Karpas-422 (cell line): ENCODE data around the gene ALOXE3. TPM values are rescaled to one million over a fixed set of nuclear protein-coding genes. Genes with fewer than 3 reads are reported as not detected.

Experiments used
- DNase-seq: peaks from one replicate; pipeline ENCODE4 v3.0.0-alpha.2; 2015
- H2AFZ ChIP-seq: fragments of 200-600 bp; sonication (generic); 2 replicates; pipeline ENCODE4 v1.6.1; 2014; ENCODE audit warnings: antibody characterized with exemption, low read length, mixed read lengths
- H3K27ac ChIP-seq: fragments of 200-600 bp; sonication (generic); 2 replicates; pipeline ENCODE4 v1.5.1; 2014; ENCODE audit warnings: mild to moderate bottlenecking, low read length, moderate library complexity
- H3K27me3 ChIP-seq: fragments of 200-600 bp; sonication (generic); 2 replicates; pipeline ENCODE4 v1.6.1; 2014; ENCODE audit warnings: low read length, mixed read lengths
- H3K36me3 ChIP-seq: fragments of 200-600 bp; sonication (generic); 2 replicates; pipeline ENCODE4 v1.6.1; 2014; ENCODE audit warnings: low read length, mixed read lengths; ENCODE audit not compliant: insufficient read depth
- H3K4me1 ChIP-seq: fragments of 200-600 bp; sonication (generic); 2 replicates; pipeline ENCODE4 v1.6.1; 2014; ENCODE audit warnings: mild to moderate bottlenecking, low read length, mixed read lengths
- H3K4me2 ChIP-seq: fragments of 200-600 bp; sonication (generic); 2 replicates; pipeline ENCODE4 v1.6.1; 2014; ENCODE audit warnings: low read length, low read depth, mild to moderate bottlenecking; ENCODE audit not compliant: poor library complexity, severe bottlenecking
- H3K4me3 ChIP-seq: fragments of 200-600 bp; sonication (generic); 2 replicates; pipeline ENCODE4 v1.5.1; 2014; ENCODE audit warnings: mild to moderate bottlenecking, antibody characterized with exemption, low read length, mixed read lengths
- H3K79me2 ChIP-seq: fragments of 200-600 bp; sonication (generic); 2 replicates; pipeline ENCODE4 v1.6.1; 2014; ENCODE audit warnings: mild to moderate bottlenecking, low read length, mixed read lengths
- H3K9ac ChIP-seq: fragments of 200-600 bp; sonication (generic); 2 replicates; pipeline ENCODE4 v1.6.0; 2014; ENCODE audit warnings: low read length
- H3K9me2 ChIP-seq: fragments of 200-600 bp; sonication (generic), shearing (Covaris generic); replicated peaks from 2 replicates; pipeline ENCODE4 v1.6.0; 2014; ENCODE audit warnings: mild to moderate bottlenecking, low read length, moderate library complexity; ENCODE audit not compliant: insufficient read depth
- H3K9me3 ChIP-seq: fragments of 300-700, 200-600 bp; sonication (generic); 2 replicates; pipeline ENCODE4 v1.6.1; 2014; ENCODE audit warnings: low read length, mixed read lengths
- H4K20me1 ChIP-seq: fragments of 200-600 bp; sonication (generic); 2 replicates; pipeline ENCODE4 v1.6.1; 2014; ENCODE audit warnings: mild to moderate bottlenecking, antibody characterized with exemption, low read length, low read depth; ENCODE audit not compliant: insufficient read depth
- total RNA-seq: library from RNA; depleted of rRNA; stranded (reverse); fragments of >200 nt; shearing (Covaris generic); gene quantifications from 2 replicates; pipeline ENCODE4 v1.2.3, GENCODE V29; 2014; ENCODE audit warnings: low replicate concordance

The ALOXE3 gene
- total RNA-seq, 1 experiment from 2014 or later: not detected

DNA sequence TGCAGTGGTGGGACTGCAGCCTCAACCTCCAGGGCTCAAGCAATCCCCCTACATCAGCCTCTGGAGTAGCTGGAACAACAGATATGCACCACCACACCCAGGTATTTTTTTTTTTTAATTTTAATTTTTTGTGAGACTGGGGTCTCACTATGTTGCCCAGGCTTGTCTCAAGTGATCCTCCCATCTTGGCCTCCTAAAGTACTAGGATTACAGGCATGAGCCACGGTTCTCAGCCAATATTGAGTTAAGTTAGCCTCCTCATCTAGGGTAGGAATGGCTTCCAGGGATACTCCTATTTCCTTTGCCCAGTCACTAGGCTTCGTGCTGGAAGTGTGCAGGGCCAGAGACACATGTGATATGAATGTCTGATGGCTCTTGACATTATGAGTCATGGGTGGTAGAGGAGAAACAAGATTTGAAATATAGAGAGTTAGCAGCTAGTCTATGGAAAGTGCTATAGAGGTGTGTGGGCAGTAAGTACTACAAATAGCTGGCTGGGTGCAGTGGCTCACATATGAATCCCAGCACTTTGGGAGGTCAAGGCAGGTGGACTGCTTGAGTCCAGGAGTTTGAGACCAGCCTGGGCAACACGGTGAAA, 13.6 kb upstream of the ALOXE3 start:
- no peak overlapping the region for H2AFZ ChIP-seq
- H3K4me2 ChIP-seq: no peak overlapping the region
- no peak overlapping the region for H3K4me3 ChIP-seq
- no peak for DNase-seq
- H3K79me2 ChIP-seq: no peaks in the 10 kb centered on the region
- no peaks in the 10 kb centered on the region for H3K9me3 ChIP-seq
- H3K4me1 ChIP-seq: peaks cover 9% of the 10 kb centered on the region
- no peak overlapping the region for H3K27ac ChIP-seq
- H3K36me3 ChIP-seq: no peaks in the 10 kb centered on the region
- H3K9me2 ChIP-seq: no peaks in the 10 kb centered on the region
- no peaks in the 10 kb centered on the region for H4K20me1 ChIP-seq
- no peak overlapping the region for H3K9ac ChIP-seq
- H3K27me3 ChIP-seq: no peaks in the 10 kb centered on the region

DNA sequence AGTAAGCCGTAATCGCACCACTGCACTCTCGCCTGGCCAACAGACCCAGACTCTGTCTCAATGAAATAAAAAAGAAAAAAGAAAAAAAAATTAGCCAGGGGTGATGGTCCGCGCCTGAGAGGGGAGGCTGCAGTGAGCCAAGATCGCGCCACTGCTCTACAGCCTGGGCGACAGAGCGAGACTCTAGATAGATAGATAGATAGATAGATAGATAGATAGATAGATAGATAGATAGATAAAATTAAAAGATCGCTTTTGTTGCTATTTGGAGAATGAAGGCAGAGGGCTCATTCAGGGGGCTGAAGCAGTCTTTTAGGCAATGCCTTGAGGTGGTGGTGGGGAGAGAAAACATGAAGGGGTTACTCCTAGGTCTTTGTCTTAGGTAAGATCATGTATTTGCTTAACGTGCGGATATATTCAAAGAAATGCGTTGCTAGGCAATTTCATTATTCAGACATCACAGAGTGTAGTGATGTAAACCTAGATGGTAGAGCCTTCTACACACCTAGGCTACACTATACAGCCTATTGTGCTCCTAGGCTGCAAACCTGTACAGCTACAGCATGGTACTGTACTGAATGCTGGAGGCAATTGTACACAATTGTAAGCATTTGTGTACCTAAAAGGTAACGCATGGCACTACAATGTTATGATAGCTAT, 9.9 kb upstream of the ALOXE3 start:
- H2AFZ ChIP-seq: no peak overlapping the region
- no peak overlapping the region for H3K4me2 ChIP-seq
- peak; percentile 52 for DNase-seq
- H3K4me3 ChIP-seq: no peak overlapping the region
- no peaks in the 10 kb centered on the region for H3K36me3 ChIP-seq
- H3K27ac ChIP-seq: no peak overlapping the region
- H4K20me1 ChIP-seq: no peaks in the 10 kb centered on the region
- no peaks in the 10 kb centered on the region for H3K27me3 ChIP-seq
- H3K9me2 ChIP-seq: no peaks in the 10 kb centered on the region
- no peaks in the 10 kb centered on the region for H3K79me2 ChIP-seq
- no peaks in the 10 kb centered on the region for H3K9me3 ChIP-seq
- peaks cover 41% of the 10 kb centered on the region for H3K4me1 ChIP-seq
- H3K9ac ChIP-seq: no peak overlapping the region

DNA sequence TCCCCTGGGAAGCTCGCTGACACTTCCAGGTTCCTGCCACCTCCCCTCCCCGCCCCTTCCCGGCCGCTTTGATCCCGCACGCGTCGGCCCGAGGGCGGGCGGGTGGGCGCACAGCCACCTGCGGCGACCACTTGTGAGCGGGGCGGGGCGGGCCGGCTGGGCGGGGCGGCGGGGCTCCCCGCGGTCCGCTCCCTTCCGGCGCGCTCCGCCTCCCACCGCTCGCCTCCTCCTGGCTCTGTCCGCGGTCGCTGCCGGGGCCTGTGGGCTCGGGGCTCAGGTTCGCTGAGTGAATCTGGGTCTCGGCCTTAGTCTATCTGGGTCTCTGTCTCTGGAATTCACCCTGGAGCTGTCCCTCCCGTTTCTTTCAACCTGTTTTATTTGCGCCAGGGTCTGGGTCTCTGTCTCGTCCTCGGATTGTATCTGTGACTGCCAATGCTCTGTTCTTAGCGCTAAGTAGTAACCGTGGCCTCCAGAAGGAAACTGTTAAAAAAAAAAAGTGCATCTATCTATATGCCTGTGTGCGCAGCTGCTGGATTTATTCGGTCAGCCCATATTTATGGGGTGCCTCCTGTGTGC, 8.3 kb upstream of the ALOXE3 start:
- Histone ChIP-seq H3K9ac (peak overlapping the region; percentile 91), H2AFZ (peak overlapping the region; percentile 98; the same call in 1 of the 2 replicates), H3K4me2 (peak overlapping the region; percentile 100), H3K27me3 (no peaks in the 10 kb centered on the region), H3K4me3 (peak overlapping the region; percentile 92), H3K36me3 (no peaks in the 10 kb centered on the region), H3K79me2 (no peaks in the 10 kb centered on the region), H3K4me1 (peaks cover 57% of the 10 kb centered on the region), H3K9me3 (no peaks in the 10 kb centered on the region), H3K27ac (no peak overlapping the region), H4K20me1 (no peaks in the 10 kb centered on the region), H3K9me2 (no peaks in the 10 kb centered on the region)
- DNase-seq: peak; percentile 84

DNA sequence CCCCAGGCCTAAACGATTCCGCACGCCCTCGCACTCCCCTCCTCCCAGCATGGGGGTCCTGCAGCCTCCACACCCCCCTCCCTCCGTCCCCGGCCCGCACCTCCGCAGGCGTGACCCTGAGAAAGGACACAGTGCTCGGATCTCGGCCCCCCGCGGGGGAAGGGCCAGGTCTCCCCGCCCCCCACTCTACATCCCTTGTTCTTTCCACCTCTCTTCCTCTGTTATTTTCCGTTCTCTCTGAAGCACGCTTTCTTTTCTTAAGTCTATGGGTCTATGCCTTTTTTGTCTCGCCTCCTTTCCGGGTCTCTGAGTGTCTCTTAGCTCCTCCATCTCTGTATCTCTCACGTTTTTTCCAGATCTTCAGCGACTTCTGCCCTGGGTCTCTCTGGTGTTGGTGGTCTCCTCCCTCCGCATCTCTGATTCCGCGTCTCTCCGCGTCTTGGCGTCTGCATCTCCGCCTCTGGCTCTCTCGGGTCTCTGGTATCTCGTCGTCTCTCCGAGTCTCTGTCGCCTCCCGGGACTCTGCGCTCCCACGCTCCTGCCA, 7.7 kb upstream of the ALOXE3 start:
- peak overlapping the region; percentile 98 for H2AFZ ChIP-seq
- no peaks in the 10 kb centered on the region for H3K27me3 ChIP-seq
- H3K9ac ChIP-seq: peak overlapping the region; percentile 91
- H3K27ac ChIP-seq: peak overlapping the region; percentile 60
- peak overlapping the region; percentile 100 for H3K4me2 ChIP-seq
- no peaks in the 10 kb centered on the region for H3K9me2 ChIP-seq
- H3K4me1 ChIP-seq: peaks cover 59% of the 10 kb centered on the region
- H3K79me2 ChIP-seq: no peaks in the 10 kb centered on the region
- H4K20me1 ChIP-seq: no peaks in the 10 kb centered on the region
- H3K4me3 ChIP-seq: peak overlapping the region; percentile 92
- peak; percentile 71 for DNase-seq
- H3K9me3 ChIP-seq: no peaks in the 10 kb centered on the region
- H3K36me3 ChIP-seq: no peaks in the 10 kb centered on the region

DNA sequence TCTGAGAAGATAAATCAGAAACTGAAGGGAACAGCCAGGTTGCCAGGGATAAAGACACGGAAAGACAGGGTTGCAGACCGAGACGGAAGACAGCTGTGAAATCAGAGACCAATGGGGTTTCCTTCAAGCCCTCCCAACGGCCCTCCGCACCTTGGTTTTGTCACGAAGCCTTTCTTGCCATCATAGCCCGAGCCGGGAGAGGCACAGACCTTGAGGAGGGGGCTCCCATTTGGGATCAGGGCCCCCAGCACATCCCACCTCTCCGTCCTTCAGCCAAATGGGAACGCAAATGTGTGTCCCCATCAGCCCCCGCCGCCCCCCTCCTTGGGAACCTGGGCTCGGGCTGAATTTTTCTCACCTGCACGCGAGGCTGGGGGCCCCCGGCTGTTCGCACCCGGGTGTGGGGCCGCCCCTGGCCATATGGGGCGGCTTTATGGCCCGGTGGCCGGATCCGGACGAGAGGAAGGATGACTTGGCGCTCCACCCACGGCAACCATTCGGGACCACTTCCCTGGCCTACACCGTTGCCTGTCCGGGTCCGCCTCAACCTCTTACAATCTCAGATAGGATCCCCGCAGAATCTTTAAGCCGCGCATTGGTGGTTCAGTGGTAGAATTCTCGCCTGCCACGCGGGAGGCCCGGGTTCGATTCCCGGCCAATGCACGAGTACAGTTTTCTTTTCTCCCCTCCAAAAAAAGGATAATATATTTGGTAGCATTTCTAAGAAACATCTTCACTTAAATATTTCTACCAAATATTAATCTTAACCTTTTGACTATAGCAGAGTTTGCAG, 7.0 kb upstream of the ALOXE3 start:
- H3K4me1 ChIP-seq: peaks cover 66% of the 10 kb centered on the region
- peak overlapping the region; percentile 91 for H3K9ac ChIP-seq
- peak overlapping the region; percentile 100 for H3K4me2 ChIP-seq
- peak overlapping the region; percentile 60 for H3K27ac ChIP-seq
- no peaks in the 10 kb centered on the region for H3K36me3 ChIP-seq
- DNase-seq: peak; percentile 94
- H3K79me2 ChIP-seq: no peaks in the 10 kb centered on the region
- peak overlapping the region; percentile 92 for H3K4me3 ChIP-seq
- peak overlapping the region; percentile 98; the same call in 1 of the 2 replicates for H2AFZ ChIP-seq
- H3K9me3 ChIP-seq: no peaks in the 10 kb centered on the region
- H3K9me2 ChIP-seq: no peaks in the 10 kb centered on the region
- no peaks in the 10 kb centered on the region for H3K27me3 ChIP-seq
- no peaks in the 10 kb centered on the region for H4K20me1 ChIP-seq

DNA sequence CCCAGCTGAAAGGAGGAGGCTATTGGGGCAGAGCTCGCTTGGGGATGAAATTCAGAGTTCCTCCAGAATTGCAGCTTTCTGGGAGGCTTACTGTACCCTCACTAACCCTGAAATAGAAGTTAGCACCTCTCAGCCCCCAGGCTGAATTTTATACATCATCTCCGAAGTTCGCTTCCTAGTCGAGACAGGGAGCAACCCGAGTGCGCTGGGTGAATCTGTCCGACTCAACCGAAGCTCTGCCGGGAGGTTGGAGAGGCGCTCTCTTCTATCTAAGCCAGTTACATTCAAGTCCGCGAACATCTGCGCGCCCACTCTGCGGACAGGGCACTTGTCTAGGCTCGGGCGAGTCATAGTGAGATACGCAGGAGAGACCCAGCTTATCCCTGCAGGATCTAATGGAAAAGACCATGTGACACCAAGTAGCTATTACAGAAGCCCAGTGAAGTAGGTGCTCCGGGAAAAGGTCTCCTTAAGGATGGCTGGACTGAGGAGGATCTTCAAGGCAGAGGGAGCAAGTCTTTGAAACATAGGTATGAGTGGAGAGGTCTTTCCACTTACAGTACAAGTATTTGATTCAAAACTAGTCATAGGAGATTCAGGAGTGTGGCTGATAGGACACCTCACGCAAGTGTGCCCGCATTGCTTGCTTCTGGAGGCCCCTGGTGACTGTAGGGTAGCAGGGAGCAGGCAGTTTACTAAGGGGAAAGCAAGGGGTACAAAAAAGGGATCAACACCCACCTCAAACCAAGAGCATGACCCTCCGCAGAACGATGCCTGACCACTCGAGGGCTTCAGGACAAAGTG, 6.2 kb upstream of the ALOXE3 start:
- no peaks in the 10 kb centered on the region for H4K20me1 ChIP-seq
- H3K4me1 ChIP-seq: peaks cover 73% of the 10 kb centered on the region
- H3K4me2 ChIP-seq: peak overlapping the region; percentile 100
- no peaks in the 10 kb centered on the region for H3K27me3 ChIP-seq
- peak overlapping the region; percentile 91 for H3K9ac ChIP-seq
- H3K9me2 ChIP-seq: no peaks in the 10 kb centered on the region
- peak overlapping the region; percentile 92 for H3K4me3 ChIP-seq
- no peaks in the 10 kb centered on the region for H3K36me3 ChIP-seq
- no peaks in the 10 kb centered on the region for H3K9me3 ChIP-seq
- no peak overlapping the region for H3K27ac ChIP-seq
- peak; percentile 56 for DNase-seq
- no peak overlapping the region for H2AFZ ChIP-seq
- H3K79me2 ChIP-seq: no peaks in the 10 kb centered on the region

DNA sequence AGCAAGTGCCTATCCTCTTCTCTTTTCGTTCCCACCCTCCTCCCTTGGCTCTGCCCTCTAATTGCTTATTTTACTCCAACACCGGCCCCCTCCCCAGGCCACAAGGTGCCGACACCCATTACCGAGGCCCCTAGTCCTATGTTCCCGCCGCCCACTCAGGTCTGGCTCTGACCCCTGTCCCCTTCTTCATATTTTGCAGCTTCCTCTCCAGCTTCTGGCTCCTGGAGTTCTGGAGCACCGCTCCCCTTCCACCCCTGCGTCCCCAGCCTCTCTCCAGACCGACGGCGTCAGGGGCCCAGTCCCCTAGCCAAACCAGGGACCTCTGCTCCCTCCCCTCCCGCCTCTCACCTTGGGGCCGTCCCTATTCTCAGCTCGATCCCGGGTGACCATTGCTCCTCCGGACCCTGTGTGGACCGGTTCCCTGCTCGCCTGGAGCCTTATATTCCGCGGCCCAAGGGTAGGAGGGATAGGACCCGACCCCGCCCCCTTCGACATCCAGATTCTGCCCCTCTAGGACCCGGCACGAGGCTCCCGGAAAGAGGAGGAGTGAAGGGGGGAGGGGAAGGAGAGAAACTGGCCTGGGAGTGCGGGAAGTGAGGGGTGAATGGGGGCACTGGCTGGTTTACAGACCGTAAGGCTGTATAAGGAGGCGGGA, 5.5 kb upstream of the ALOXE3 start, which contains the start of gene HES7:
TSS of gene HES7 (minus strand) at position 412 of the 655 bp plus-strand sequence. CDS start at position 390, 22 bp downstream.
- Histone ChIP-seq H3K9me2 (no peaks in the 10 kb centered on the region), H2AFZ (peak within 1 kb of the TSS; percentile 63; the same call in 1 of the 2 replicates), H3K79me2 (no peaks in the 10 kb centered on the region), H3K4me1 (peaks cover 76% of the 10 kb centered on the region), H4K20me1 (no peaks in the 10 kb centered on the region), H3K9me3 (no peaks in the 10 kb centered on the region), H3K27me3 (no peaks in the 10 kb centered on the region), H3K27ac (no peak within 1 kb of the TSS), H3K4me2 (peak within 1 kb of the TSS; percentile 100), H3K36me3 (no peaks in the 10 kb centered on the region), H3K9ac (peak within 1 kb of the TSS; percentile 91), H3K4me3 (peak within 1 kb of the TSS; percentile 92)
- no peak for DNase-seq
